T-helper 17 cell (primary cell): ENCODE results near the gene KDM2A. TPM values are rescaled to one million over a fixed set of nuclear protein-coding genes. Genes with fewer than 3 reads are reported as not detected.

ENCODE experiments used
- ATAC-seq: fragments of 150-1000 bp; cut with Tn5 transposase; 2 replicates; pipeline ENCODE4 v1.10.0; 2021; ENCODE audit warnings: mild to moderate bottlenecking, moderate library complexity
- DNase-seq, 3 donors: peaks; one replicate each; pipeline versions ENCODE4 v3.0.0 to v3.0.0-alpha.2; 2020 to 2021
- H3K9me3 ChIP-seq: one replicate; pipeline ENCODE4 v1.7.0; 2013; ENCODE audit warnings: low read length, mild to moderate bottlenecking; ENCODE audit not compliant: control insufficient read depth, poor library complexity, severe bottlenecking
- H3K27ac Mint-ChIP-seq: one replicate; pipeline ENCODE4 v1.8.0; 2022; ENCODE audit warnings: mild to moderate bottlenecking, moderate library complexity, mixed read lengths
- H3K27me3 Mint-ChIP-seq: one replicate; pipeline ENCODE4 v1.8.0; 2022; ENCODE audit warnings: mixed read lengths
- H3K36me3 Mint-ChIP-seq: one replicate; pipeline ENCODE4 v1.8.0; 2022; ENCODE audit warnings: low read depth, mixed read lengths
- H3K4me1 Mint-ChIP-seq: one replicate; pipeline ENCODE4 v1.8.0; 2022; ENCODE audit warnings: mild to moderate bottlenecking, mixed read lengths
- H3K4me3 Mint-ChIP-seq: one replicate; pipeline ENCODE4 v1.8.0; 2022; ENCODE audit warnings: mild to moderate bottlenecking, moderate library complexity, mixed read lengths
- total RNA-seq, 4 donors: library from RNA in 2 of 4; stranded (reverse) in 2 of 4; gene quantifications; one replicate each; pipeline ENCODE4 v1.2.3 and lab custom pipeline; 2022 to 2026

Gene KDM2A
- total RNA-seq, 2 donors from 2014 or later: 366 to 425 TPM

- DNase-seq: no peak
These were observed 146.0 kb downstream of the KDM2A start for GRCh38 chr11:67264877-67265632.

DNA sequence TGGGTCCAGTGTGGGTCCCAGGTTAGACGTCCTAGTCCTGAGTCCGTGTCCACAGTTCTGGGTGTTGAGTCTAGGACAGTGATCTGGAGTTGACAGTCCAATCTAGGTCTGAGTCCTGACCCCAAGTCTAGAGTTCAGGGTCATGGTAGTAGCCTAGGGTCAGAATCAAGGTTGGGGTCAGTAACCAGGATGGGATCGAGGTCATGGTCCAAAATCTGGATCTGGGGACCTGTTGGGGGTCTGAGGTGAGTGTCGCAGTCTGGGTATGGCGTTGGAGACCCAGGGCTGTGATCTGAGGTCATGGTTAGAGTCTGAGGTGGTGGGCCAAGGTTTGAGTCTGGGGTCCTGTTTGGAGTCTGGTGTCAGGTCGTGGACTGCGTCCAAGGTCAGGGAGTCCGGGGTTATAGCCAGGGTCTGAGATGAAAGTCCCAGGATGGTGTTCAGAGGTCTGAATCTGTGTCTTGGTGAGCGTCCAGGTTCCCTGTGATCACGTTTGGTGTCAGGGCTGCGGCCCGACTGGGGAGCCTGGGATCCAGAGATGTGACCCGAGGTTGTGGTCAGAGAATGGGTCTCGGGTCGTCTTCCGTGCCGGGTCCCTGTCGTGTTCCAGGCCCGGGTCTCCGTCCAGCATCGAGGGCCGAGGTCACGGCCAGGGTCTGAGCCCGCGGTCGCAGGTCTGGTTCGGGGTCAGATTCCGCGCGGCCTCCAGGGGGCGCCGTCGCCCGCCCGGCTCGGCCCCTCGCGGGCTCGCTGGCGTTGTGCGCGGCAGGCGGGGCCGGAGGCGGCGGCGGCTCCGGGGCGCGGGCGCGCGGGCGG, 146.8 kb downstream of the KDM2A start:
- H3K36me3 Mint-ChIP-seq: peaks cover 12% of the 10 kb centered on the region
- no peaks in the 10 kb centered on the region for H3K27me3 Mint-ChIP-seq
- peak overlapping the region; percentile 87 for H3K4me3 Mint-ChIP-seq
- H3K4me1 Mint-ChIP-seq: peaks cover 58% of the 10 kb centered on the region
- ATAC-seq (peak; percentile 59), DNase-seq (peak; percentile 70 to 79 (median 78))
- peak overlapping the region; percentile 89 for H3K27ac Mint-ChIP-seq
- H3K9me3 ChIP-seq: no peaks in the 10 kb centered on the region

More at GRCh38 chr11:67264877-67265632, 146.0 kb downstream of the KDM2A start:
- Mint-ChIP-seq H3K4me3 (peak overlapping the region; percentile 76), H3K27ac (peak overlapping the region; percentile 89), H3K36me3 (peaks cover 8% of the 10 kb centered on the region), H3K27me3 (no peaks in the 10 kb centered on the region), H3K4me1 (peaks cover 50% of the 10 kb centered on the region)
- ATAC-seq: no peak
- H3K9me3 ChIP-seq: no peaks in the 10 kb centered on the region

DNA sequence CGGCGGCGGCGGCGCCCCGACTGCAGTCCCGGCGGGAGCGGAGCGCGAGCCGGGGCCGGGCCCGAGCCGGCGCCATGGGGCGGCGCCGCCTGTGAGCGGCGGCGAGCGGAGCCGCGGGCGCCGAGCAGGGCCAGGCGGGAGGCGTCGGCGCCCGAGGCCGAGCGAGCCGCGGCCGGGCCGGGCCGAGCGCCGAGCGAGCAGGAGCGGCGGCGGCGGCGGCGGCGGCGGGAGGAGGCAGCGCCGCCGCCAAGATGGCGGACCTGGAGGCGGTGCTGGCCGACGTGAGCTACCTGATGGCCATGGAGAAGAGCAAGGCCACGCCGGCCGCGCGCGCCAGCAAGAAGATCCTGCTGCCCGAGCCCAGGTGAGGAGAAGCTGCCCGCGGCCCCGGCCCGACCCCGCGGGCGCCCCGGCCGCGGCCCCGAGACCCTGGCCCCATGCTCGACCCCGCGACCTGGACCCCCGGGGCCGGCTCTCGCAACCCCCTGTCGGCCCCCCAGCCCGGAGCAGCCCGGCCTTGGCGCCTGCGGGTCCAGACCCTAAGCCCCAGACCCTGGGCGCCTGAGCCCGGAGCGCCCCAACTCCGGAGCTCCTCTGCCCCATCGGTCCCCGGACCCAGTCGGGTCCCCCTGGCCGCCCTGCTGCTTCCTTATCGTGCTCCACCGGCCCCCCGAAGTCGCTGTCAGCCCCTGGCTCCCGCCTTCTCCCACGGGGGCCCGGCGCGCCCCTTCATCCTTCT, 147.6 kb downstream of the KDM2A start, which contains the start of gene GRK2:
Gene GRK2 (plus strand): TSS at position 25 of the 739 bp plus-strand sequence. CDS start 227 bp downstream, at position 252.
- peak in 2 of 3 donors; percentile 45 to 50 for DNase-seq
- peak; percentile 45 for ATAC-seq
- Mint-ChIP-seq H3K27ac (peak within 1 kb of the TSS; percentile 97), H3K36me3 (peaks cover 12% of the 10 kb centered on the region), H3K27me3 (no peaks in the 10 kb centered on the region), H3K4me1 (peaks cover 65% of the 10 kb centered on the region), H3K4me3 (peak within 1 kb of the TSS; percentile 98)
- H3K9me3 ChIP-seq: no peaks in the 10 kb centered on the region

GRCh38 chr11:67267188-67268080, 148.4 kb downstream of the KDM2A start:
- Mint-ChIP-seq H3K27me3 (no peaks in the 10 kb centered on the region), H3K4me1 (peaks cover 68% of the 10 kb centered on the region), H3K4me3 (peak overlapping the region; percentile 98), H3K36me3 (peaks cover 12% of the 10 kb centered on the region), H3K27ac (peak overlapping the region; percentile 97)
- H3K9me3 ChIP-seq: no peaks in the 10 kb centered on the region
- DNase-seq: no peak
- ATAC-seq: no peak

DNA sequence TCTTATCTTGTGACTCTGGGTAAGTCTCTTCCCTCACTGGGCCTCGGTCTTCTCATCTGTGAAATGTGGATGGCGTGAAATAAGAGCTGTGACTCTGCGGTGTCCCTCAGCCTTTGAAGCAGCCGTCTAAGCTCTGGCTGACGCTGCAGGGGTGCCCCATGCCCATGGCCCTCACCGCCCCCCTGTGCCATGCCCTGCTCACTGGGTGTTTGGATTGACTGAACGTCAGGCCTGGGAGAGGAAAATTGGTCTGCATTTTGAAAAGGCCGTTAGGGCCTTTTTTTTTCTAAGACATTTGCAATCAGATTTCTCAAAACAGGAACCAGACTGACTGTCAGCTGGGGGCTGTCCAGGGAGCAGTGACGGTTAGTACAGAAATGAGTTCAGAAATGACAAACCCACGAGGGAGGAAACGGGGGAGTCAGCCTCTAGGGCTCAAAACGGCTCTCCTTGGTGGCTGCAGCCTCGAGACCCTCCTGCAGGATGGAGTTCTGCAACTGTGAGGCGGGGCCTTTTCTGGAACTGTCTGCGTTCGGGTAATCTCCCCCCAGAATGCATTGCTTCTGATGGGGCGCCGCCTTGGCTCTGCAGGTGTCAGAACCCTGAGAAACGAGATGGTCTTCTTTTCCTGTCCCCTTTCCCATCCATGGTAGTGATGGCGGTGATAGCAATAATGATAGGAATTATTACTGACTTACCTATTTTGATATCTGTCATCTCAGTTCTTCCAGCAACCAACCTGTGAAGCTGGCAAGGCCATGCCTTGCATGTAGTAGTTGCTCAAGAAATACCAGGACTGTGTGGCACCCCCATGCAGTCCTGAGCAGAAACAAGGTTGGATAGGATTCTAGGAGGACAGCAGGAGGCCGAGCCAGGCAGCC, 149.3 kb downstream of the KDM2A start:
- H3K36me3 Mint-ChIP-seq: peaks cover 12% of the 10 kb centered on the region

GRCh38 chr11:67268962-67269268, 149.9 kb downstream of the KDM2A start:
- Mint-ChIP-seq H3K4me3 (peak overlapping the region; percentile 98), H3K4me1 (peaks cover 72% of the 10 kb centered on the region), H3K27me3 (no peaks in the 10 kb centered on the region), H3K27ac (peak overlapping the region; percentile 97), H3K36me3 (peaks cover 12% of the 10 kb centered on the region)
- H3K9me3 ChIP-seq: no peaks in the 10 kb centered on the region
- ATAC-seq (no peak), DNase-seq (no peak)

More for the DNA sequence above, 149.3 kb downstream of the KDM2A start:
- peaks cover 67% of the 10 kb centered on the region for H3K4me1 Mint-ChIP-seq
- ATAC-seq (peak; percentile 39), DNase-seq (peak in 1 of 3 donors; percentile 50)
- H3K4me3 Mint-ChIP-seq: peak overlapping the region; percentile 98
- H3K9me3 ChIP-seq: no peaks in the 10 kb centered on the region
- H3K27ac Mint-ChIP-seq: peak overlapping the region; percentile 97
- H3K27me3 Mint-ChIP-seq: no peaks in the 10 kb centered on the region

GRCh38 chr11:67269401-67270255, 150.6 kb downstream of the KDM2A start:
- Mint-ChIP-seq H3K4me3 (peak overlapping the region; percentile 98), H3K4me1 (peaks cover 73% of the 10 kb centered on the region), H3K27ac (peak overlapping the region; percentile 97), H3K27me3 (no peaks in the 10 kb centered on the region), H3K36me3 (peaks cover 12% of the 10 kb centered on the region)
- DNase-seq (no peak), ATAC-seq (no peak)
- no peaks in the 10 kb centered on the region for H3K9me3 ChIP-seq

- peaks cover 73% of the 10 kb centered on the region for H3K4me1 Mint-ChIP-seq
- peak overlapping the region; percentile 97 for H3K27ac Mint-ChIP-seq
- peak overlapping the region; percentile 98 for H3K4me3 Mint-ChIP-seq
- H3K27me3 Mint-ChIP-seq: no peaks in the 10 kb centered on the region
- H3K9me3 ChIP-seq: no peaks in the 10 kb centered on the region
- peaks cover 12% of the 10 kb centered on the region for H3K36me3 Mint-ChIP-seq
- DNase-seq (no peak), ATAC-seq (no peak)
These were observed 151.5 kb downstream of the KDM2A start for GRCh38 chr11:67270256-67271204.

DNA sequence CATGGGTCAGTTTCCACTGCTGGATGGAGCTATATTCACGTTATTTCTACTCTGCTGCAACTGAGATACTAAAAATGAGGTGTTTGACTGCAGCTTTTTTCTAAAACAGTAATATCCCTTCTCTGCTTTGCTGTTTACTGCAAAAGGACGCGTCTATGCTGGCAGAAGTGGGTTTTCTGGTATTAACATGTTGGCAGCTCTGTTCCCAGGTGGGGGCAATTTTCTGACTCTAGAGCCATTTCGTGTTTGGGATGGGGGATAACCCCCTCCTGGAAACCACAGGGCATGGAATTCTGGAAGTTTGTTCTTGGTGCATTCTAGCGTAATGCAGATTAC, 152.1 kb downstream of the KDM2A start:
- H3K4me3 Mint-ChIP-seq: peak overlapping the region; percentile 98
- peaks cover 12% of the 10 kb centered on the region for H3K36me3 Mint-ChIP-seq
- DNase-seq (no peak), ATAC-seq (no peak)
- no peaks in the 10 kb centered on the region for H3K9me3 ChIP-seq
- H3K27me3 Mint-ChIP-seq: no peaks in the 10 kb centered on the region
- H3K27ac Mint-ChIP-seq: peak overlapping the region; percentile 97
- H3K4me1 Mint-ChIP-seq: peaks cover 73% of the 10 kb centered on the region

- H3K27me3 Mint-ChIP-seq: no peaks in the 10 kb centered on the region
- peaks cover 78% of the 10 kb centered on the region for H3K4me1 Mint-ChIP-seq
- H3K4me3 Mint-ChIP-seq: peak overlapping the region; percentile 98
- ATAC-seq (peak; percentile 52), DNase-seq (peak in 1 of 3 donors; percentile 49)
- H3K9me3 ChIP-seq: no peaks in the 10 kb centered on the region
- peak overlapping the region; percentile 97 for H3K27ac Mint-ChIP-seq
- peaks cover 12% of the 10 kb centered on the region for H3K36me3 Mint-ChIP-seq
These were observed 152.7 kb downstream of the KDM2A start for GRCh38 chr11:67271541-67272284.
